Measurements from ENCODE around the gene MCTP2.

The MCTP2 gene
- long read RNA-seq, donor 1: 0 reads
- long read RNA-seq, donor 2, partial matches to known transcripts: 8 of 8 reads
- long read RNA-seq, donor 2, other reads (novel, unspliced or antisense): 0 of 8 reads
- long read RNA-seq, donor 3, partial matches to known transcripts: 0 of 1 reads
- long read RNA-seq, donor 3, other reads (novel, unspliced or antisense): 0 of 1 reads
- long read RNA-seq, donor 4, partial matches to known transcripts: 9 of 9 reads
- long read RNA-seq, donor 4, other reads (novel, unspliced or antisense): 0 of 9 reads
- long read RNA-seq, donor 5: 0 reads
- long read RNA-seq, donor 6: 0 reads
- long read RNA-seq, donor 7: 0 reads
- long read RNA-seq, donor 8: 0 reads

GRCh38 chr15:94230883-94231722 is at the start of gene MCTP2:
Gene MCTP2, plus strand, starts transcription at chr15:94231561. Its CDS starts 66,705 bp downstream, at chr15:94298266.
- DNase-seq: peak; percentile 78

- DNase-seq: no peak
These were observed 48.5 kb upstream of the MCTP2 start for GRCh38 chr15:94182883-94183282.

GRCh38 chr15:94185547-94186236 is 45.7 kb upstream of the MCTP2 start:
- no peak for DNase-seq

GRCh38 chr15:94186770-94187331 is 44.5 kb upstream of the MCTP2 start:
- DNase-seq: no peak

- no peak for DNase-seq
These were observed 37.5 kb upstream of the MCTP2 start for GRCh38 chr15:94193906-94194305.

GRCh38 chr15:94196531-94196930 is 34.8 kb upstream of the MCTP2 start:
- DNase-seq: no peak

GRCh38 chr15:94198633-94199032 is 32.7 kb upstream of the MCTP2 start:
- DNase-seq: no peak

- no peak for DNase-seq
These were observed 31.6 kb upstream of the MCTP2 start for GRCh38 chr15:94199725-94200124.

GRCh38 chr15:94203306-94203705 is 28.1 kb upstream of the MCTP2 start:
- DNase-seq: no peak

GRCh38 chr15:94205366-94205765 is 26.0 kb upstream of the MCTP2 start:
- DNase-seq: no peak

GRCh38 chr15:94206463-94207167 is 24.7 kb upstream of the MCTP2 start:
- DNase-seq: no peak

- DNase-seq: no peak
These were observed 19.1 kb upstream of the MCTP2 start for GRCh38 chr15:94212291-94212690.

- DNase-seq: no peak
These were observed 5.7 kb upstream of the MCTP2 start for GRCh38 chr15:94225616-94226015.

GRCh38 chr15:94228611-94229010 is 2.8 kb upstream of the MCTP2 start:
- no peak for DNase-seq

- no peak for DNase-seq
These were observed 1.6 kb upstream of the MCTP2 start for GRCh38 chr15:94229591-94230369.

GRCh38 chr15:94230431-94230882 is 904 bp upstream of the MCTP2 start:
- no peak for DNase-seq

GRCh38 chr15:94231723-94232468 is 535 bp downstream of the MCTP2 start:
- no peak for DNase-seq

GRCh38 chr15:94233441-94233840 is 2.1 kb downstream of the MCTP2 start:
- DNase-seq: no peak

GRCh38 chr15:94234300-94234699 is 2.9 kb downstream of the MCTP2 start:
- no peak for DNase-seq

- no peak for DNase-seq
These were observed 3.7 kb downstream of the MCTP2 start for GRCh38 chr15:94235041-94235440.

Data from right kidney (tissue), 9 donors.